ENCODE measurements around the gene GID4. TPM values are rescaled to one million over a fixed set of nuclear protein-coding genes. Genes with fewer than 3 reads are reported as not detected.
A peak's percentile ranks its signal among the peaks of the same experiment; 100 is the strongest.

Gene GID4
- polyA plus RNA-seq, 3 donors = 4.1 to 6.0 (median 4.4) TPM

DNA sequence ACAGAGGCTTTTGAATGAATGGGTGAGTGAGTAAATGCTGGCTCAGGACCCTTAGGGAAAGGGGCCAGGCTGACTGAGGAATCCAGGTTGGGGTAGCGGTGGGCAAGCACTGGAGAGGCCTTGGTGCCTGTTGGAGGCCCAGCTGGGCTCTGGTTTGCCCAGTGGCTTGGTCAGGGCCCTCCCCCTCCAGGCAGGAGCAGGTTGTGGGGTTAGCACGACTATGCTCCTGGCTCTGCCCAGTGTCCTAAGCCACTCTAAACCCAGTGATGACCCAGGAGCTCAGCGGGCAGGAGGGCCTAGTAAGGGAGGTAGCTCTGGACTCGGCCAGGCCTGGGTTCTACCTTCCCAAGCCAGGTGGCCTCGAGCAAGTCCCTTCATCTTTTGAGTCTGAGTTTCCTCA, 76.9 kb downstream of the GID4 start:
- no peak overlapping the region for H3K4me3 Mint-ChIP-seq
- Histone ChIP-seq H3K4me1 (ENCODE audit: control insufficient read depth in 1 of 2, insufficient read depth in 2 of 2, low read length in 2 of 2) (no peaks in the 10 kb centered on the region), H2AFZ (ENCODE audit: insufficient read depth, low read depth, low read length, poor library complexity, severe bottlenecking) (no peak overlapping the region), H3K4me2 (replicated peaks; ENCODE audit: extremely low read depth, low read length, poor library complexity, severe bottlenecking) (no peak overlapping the region), H3K4me3 (replicated peaks in 1 of 3; ENCODE audit: low read depth in 2 of 3, low read length in 3 of 3) (no peak overlapping the region), H3K9me3 (replicated peaks in 1 of 2; ENCODE audit: control insufficient read depth in 1 of 2, insufficient read depth in 1 of 2, low read length in 2 of 2) (peaks cover 17 to 21% of the 10 kb centered on the region in 2 donors), H3K79me2 (ENCODE audit: insufficient read depth, low read length) (no peaks in the 10 kb centered on the region), H3K9ac (ENCODE audit: insufficient read depth, low read length, poor library complexity, severe bottlenecking) (no peak overlapping the region), H3K36me3 (replicated peaks in 1 of 2; ENCODE audit: control insufficient read depth in 1 of 2, insufficient read depth in 2 of 2, low read length in 2 of 2) (no peaks in the 10 kb centered on the region), H4K20me1 (ENCODE audit: insufficient read depth, low read length) (no peaks in the 10 kb centered on the region), H3K27ac (ENCODE audit: low read depth in 1 of 2, low read length in 2 of 2) (no peak overlapping the region), H3K27me3 (ENCODE audit: control insufficient read depth in 2 of 2, insufficient read depth in 2 of 2, low read length in 2 of 2) (no peaks in the 10 kb centered on the region)
- H3K9me3 Mint-ChIP-seq = peaks cover 14 to 23% (median 21%) of the 10 kb centered on the region in 7 donors
- no peak for DNase-seq
- intact Hi-C loops (cut with micrococcal nuclease) = no loop called here
- H3K27me3 Mint-ChIP-seq (ENCODE audit: low read depth in 3 of 3) = peaks cover 0 to 2% (median 0%) of the 10 kb centered on the region in 3 donors
- H3K27ac Mint-ChIP-seq = no peak overlapping the region
- TF ChIP-seq, protein P1, sequence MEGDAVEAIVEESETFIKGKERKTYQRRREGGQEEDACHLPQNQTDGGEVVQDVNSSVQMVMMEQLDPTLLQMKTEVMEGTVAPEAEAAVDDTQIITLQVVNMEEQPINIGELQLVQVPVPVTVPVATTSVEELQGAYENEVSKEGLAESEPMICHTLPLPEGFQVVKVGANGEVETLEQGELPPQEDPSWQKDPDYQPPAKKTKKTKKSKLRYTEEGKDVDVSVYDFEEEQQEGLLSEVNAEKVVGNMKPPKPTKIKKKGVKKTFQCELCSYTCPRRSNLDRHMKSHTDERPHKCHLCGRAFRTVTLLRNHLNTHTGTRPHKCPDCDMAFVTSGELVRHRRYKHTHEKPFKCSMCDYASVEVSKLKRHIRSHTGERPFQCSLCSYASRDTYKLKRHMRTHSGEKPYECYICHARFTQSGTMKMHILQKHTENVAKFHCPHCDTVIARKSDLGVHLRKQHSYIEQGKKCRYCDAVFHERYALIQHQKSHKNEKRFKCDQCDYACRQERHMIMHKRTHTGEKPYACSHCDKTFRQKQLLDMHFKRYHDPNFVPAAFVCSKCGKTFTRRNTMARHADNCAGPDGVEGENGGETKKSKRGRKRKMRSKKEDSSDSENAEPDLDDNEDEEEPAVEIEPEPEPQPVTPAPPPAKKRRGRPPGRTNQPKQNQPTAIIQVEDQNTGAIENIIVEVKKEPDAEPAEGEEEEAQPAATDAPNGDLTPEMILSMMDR (IDR thresholded peaks at IDR 0.05) = no peak
- H3K36me3 Mint-ChIP-seq = no peaks in the 10 kb centered on the region
- H3K4me1 Mint-ChIP-seq = peaks cover 2% of the 10 kb centered on the region
- WGBS (ENCODE audit: insufficient coverage) = 83% methylated on average over 1 of the region's 5 CpGs

DNA sequence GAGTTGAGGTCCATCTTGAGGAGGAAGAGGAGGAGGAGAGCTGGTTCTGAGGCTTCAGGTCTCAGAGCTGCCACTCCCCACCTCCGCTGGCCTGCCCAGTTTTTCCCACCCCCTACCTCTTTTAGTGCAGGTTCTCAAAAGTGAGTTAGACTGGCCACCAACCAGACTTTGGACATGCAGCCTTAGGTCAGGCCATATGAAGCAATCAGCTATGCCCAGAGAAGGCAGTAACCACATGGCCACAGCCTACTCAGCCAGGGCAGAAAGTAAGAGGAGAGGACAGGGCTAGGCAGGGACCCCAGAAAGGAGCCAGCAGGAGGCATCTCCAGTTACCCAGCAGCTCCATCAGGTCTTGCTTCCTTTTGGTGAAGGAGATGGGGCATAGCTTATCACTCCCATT, 78.3 kb downstream of the GID4 start:
- peaks cover 17 to 21% of the 10 kb centered on the region in 2 donors for H3K9me3 ChIP-seq (replicated peaks in 1 of 2; ENCODE audit: control insufficient read depth in 1 of 2, insufficient read depth in 1 of 2, low read length in 2 of 2)
- intact Hi-C loops (cut with micrococcal nuclease) = no loop called here
- WGBS (ENCODE audit: insufficient coverage) = 60% methylated on average over 1 of the region's 1 CpG
- H3K4me3 ChIP-seq (replicated peaks in 1 of 3; ENCODE audit: low read depth in 2 of 3, low read length in 3 of 3) = no peak overlapping the region
- TF ChIP-seq, protein P1 (IDR thresholded peaks at IDR 0.05) = no peak
- H3K36me3 ChIP-seq (replicated peaks in 1 of 2; ENCODE audit: control insufficient read depth in 1 of 2, insufficient read depth in 2 of 2, low read length in 2 of 2) = no peaks in the 10 kb centered on the region
- Mint-ChIP-seq H3K9me3 (peaks cover 16 to 32% (median 21%) of the 10 kb centered on the region in 7 donors), H3K4me1 (peaks cover 2% of the 10 kb centered on the region), H3K4me3 (no peak overlapping the region), H3K36me3 (no peaks in the 10 kb centered on the region), H3K27ac (peak overlapping the region in 1 of 7 donors; percentile 42), H3K27me3 (ENCODE audit: low read depth in 3 of 3) (peaks cover 0 to 4% (median 0%) of the 10 kb centered on the region in 3 donors)
- H4K20me1 ChIP-seq (ENCODE audit: insufficient read depth, low read length) = no peaks in the 10 kb centered on the region
- no peak for DNase-seq
- H3K79me2 ChIP-seq (ENCODE audit: insufficient read depth, low read length) = no peaks in the 10 kb centered on the region
- no peak overlapping the region for H2AFZ ChIP-seq (ENCODE audit: insufficient read depth, low read depth, low read length, poor library complexity, severe bottlenecking)
- H3K4me2 ChIP-seq (replicated peaks; ENCODE audit: extremely low read depth, low read length, poor library complexity, severe bottlenecking) = no peak overlapping the region
- H3K9ac ChIP-seq (ENCODE audit: insufficient read depth, low read length, poor library complexity, severe bottlenecking) = no peak overlapping the region
- H3K4me1 ChIP-seq (ENCODE audit: control insufficient read depth in 1 of 2, insufficient read depth in 2 of 2, low read length in 2 of 2) = no peaks in the 10 kb centered on the region
- H3K27ac ChIP-seq (ENCODE audit: low read depth in 1 of 2, low read length in 2 of 2) = no peak overlapping the region
- no peaks in the 10 kb centered on the region for H3K27me3 ChIP-seq (ENCODE audit: control insufficient read depth in 2 of 2, insufficient read depth in 2 of 2, low read length in 2 of 2)

Other genes starting within 250 kb of the GID4 start
- gene SREBF1, start 202.4 kb upstream of the GID4 start, polyA plus RNA-seq = 10 to 100 TPM in 2 of 3 donors, 1 to 10 TPM in 1; 7.6 to 35.9 (median 10.5) TPM
- gene TOM1L2, start 67.0 kb upstream of the GID4 start, polyA plus RNA-seq = 10 to 100 TPM in 1 of 3 donors, 1 to 10 TPM in 2; 1.7 to 28.2 (median 2.8) TPM
- under 1 TPM; 0.23 to 0.58 (median 0.39) TPM for gene DRC3, start 66.5 kb upstream of the GID4 start, polyA plus RNA-seq
- gene ATPAF2, start 240 bp upstream of the GID4 start, polyA plus RNA-seq = 10 to 100 TPM; 41.3 to 50.8 (median 44.9) TPM
- 10 to 100 TPM; 26.9 to 36.1 (median 32.0) TPM for gene DRG2, start 48.5 kb downstream of the GID4 start, polyA plus RNA-seq
- gene MYO15A, start 69.3 kb downstream of the GID4 start, polyA plus RNA-seq = 1 to 10 TPM in 1 of 3 donors, under 1 TPM in 2; 0.31 to 4.4 (median 0.56) TPM
- gene ALKBH5, start 144.4 kb downstream of the GID4 start, polyA plus RNA-seq = 10 to 100 TPM; 50.4 to 79.1 (median 78.9) TPM
- gene LLGL1, start 186.2 kb downstream of the GID4 start, polyA plus RNA-seq = 10 to 100 TPM in 1 of 3 donors, under 1 TPM in 2; 0.52 to 10.8 (median 0.76) TPM
- gene FLII, start 219.3 kb downstream of the GID4 start, polyA plus RNA-seq = 100 to 1,000 TPM; 145 to 724 (median 227) TPM
- 1 to 10 TPM; 3.5 to 6.1 (median 4.9) TPM for gene MIEF2, start 221.3 kb downstream of the GID4 start, polyA plus RNA-seq